ENCODE data around the gene PMS1.
"Not testable (repeated sequence)": the region's sequence is repeated elsewhere in the genome, so short reads cannot be mapped to it uniquely, and the experiment has no call there.

The PMS1 gene

DNA sequence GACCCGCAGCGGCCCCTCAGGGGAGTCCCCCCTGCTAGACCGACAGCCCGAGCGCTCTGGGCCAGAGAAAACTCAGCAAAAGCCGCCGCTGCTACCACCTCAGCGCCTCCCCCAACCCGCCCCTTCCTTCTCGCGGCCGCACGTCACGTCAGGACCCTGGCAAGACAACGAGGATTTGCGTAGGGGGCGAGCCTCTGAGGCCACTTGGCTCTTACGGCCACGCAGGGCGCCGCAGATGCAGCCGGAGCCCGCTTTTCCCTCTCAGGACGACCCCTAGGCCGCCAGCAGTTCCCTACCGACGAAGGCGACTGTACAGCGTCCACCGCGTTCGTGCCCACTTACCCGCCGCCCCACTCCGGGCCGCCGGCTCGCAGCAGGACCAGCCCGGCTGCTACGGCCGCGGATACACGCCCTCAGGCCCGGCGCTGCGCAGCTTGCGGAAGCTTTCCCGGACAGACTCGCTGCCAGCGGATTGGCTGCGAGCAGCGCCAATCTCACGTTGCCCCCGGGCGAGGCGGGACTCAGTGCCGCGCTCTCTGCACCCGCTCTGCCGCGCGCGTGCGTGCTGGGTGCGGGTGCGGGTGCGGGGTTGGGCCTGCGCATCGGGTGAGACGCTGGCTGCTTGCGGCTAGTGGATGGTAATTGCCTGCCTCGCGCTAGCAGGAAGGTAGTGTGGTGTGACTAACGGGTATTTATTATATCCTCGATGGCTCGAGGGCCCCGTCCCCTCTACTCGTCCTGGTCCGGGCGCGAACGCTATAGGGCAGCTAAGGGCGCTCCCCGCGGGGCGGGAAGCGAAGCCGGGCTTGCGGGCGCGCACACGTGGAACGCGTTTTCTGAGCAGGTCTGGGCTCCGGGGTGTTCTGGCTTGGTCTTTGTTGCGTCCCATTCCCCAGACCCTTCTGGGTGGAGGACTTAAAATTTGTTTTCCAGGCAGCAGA, at the start of gene PMS1, which contains the start of gene ORMDL1:
Gene PMS1, plus strand, starts transcription at position 524 of the 941 bp plus-strand sequence. CDS start 7,360 bp downstream, outside the sequence.
Gene ORMDL1, minus strand, starts transcription at position 413 of the 941 bp plus-strand sequence. CDS start 1,744 bp downstream, outside the sequence.
- peak; percentile 97 for DNase-seq

DNA sequence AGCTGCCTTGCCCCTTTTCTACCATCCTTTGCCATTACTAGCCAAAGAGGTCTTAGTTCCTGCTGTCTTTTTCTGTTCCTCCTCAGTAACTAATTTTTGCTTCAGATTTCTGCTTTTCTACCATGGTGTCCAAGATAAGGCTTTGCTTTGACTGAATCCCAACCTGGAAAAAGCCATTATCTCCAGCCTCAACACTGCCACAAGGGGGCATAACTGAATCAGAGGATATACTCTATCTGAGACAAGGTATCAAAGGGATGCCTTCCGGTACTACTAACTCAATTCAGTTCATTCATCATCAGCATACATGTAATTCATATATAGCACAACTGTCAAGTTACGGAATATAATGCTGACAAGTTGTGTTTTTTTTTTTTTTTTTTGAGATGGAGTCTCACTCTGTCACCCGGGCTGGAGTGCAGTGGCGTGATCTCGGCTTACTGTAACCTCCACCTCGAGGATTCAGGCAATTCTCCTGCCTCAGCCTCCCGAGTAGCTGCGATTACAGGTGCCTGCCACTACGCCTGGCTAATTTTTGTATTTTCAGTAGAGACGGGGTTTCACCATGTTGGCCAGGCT, 33.1 kb upstream of the PMS1 start:
- no peak for DNase-seq

DNA sequence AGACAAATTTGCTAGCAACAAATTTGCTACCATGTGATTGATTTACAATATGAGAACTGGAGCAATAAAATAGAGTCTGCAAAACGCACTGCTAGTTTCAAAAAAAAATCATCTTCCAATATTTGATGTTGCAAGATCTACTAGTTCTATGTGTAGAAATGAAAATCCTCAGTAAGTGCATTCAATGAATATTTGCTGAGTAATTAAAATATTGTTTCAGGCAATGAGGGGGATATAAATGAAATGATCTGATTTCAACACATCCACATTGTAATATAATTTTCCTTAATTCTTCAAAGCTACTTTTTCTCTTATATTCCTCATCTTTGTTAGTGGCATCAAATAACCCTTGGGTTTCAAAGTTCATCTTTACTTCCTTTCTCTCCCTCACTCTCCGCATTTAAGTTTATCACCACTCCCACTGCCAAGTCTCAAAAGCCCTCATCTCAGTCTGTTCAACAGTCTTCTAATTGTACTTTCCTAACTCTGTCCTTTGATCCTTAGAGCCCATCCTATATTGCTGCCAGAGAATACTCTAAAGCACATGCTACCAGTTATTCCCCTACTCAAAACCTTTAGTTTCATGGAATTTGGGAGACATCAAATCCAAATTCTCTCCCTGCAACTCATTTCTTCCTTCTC, 27.8 kb upstream of the PMS1 start:
- no peak for DNase-seq

DNA sequence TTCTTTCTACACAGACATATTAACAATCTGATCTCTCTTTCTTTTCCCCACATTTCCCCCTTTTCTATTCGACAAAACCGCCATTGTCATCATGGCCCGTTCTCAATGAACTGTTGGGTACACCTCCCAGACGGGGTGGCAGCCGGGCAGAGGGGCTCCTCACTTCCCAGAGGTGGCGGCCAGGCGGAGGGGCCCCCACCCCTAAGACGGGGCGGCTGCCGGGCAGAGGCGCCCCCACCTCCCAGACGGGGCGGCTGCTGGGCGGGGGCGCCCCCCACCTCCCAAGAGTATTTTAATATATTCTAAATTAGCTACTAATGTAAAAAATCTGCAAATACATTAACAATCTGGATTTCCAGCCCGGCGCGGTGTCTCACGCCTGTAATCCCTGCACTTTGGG, 24.1 kb upstream of the PMS1 start:
- DNase-seq = not testable (repeated sequence)

DNA sequence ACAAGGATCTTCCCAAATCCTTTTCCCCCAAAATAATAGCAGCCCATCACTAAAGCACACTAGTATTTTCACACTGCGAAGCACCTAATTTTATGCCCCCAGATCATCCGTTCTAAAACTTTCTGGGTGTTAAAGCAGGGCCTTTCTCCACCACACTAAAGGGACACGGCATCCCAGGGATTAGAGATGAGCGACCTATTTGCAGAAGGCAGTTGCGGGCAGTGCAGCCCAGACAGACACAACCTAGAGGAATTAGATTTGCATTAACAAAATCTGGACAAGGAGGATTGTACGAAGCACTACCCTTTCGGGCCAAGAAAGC, 22.1 kb upstream of the PMS1 start:
- no peak for DNase-seq

DNA sequence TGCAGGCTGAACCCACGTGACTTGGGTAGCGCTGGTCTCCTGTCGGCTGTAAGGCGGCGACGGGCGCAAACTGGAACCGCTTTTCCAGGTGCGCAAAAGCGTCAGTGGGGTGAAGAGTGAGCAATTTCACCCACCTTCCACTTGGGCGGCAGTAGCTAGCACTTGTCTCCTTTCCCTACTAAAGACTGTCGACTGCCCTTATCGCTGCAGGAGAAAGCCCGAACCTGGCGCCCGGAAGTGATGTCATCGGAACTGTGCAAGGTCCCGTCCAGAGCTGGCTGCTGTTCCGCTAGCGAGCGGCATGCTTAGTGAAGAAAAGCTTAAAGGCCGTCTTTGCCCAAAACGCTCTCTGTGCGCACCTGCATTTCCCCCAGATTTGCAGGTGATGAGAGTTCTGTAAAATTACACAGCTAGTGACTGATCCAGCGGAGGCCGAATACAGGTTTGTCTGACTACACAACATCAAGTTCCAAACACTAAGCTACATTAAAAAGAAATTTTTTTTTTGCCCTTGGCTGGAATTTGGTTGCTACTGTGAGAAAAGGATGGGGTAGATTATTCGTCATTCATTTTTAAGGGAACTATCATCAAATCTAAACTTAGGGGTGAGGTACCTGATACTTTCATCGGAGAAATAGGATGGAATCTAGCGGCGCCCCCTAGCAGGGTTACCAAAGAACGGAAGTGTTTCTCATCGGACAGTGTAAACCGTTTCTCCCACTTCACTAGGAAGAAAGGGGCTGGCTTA, 21.5 kb upstream of the PMS1 start, which contains the start of gene OSGEPL1:
Gene OSGEPL1, minus strand, starts transcription at position 242 of the 748 bp plus-strand sequence. CDS start 1,152 bp downstream, outside the sequence.
- DNase-seq = peak; percentile 99

DNA sequence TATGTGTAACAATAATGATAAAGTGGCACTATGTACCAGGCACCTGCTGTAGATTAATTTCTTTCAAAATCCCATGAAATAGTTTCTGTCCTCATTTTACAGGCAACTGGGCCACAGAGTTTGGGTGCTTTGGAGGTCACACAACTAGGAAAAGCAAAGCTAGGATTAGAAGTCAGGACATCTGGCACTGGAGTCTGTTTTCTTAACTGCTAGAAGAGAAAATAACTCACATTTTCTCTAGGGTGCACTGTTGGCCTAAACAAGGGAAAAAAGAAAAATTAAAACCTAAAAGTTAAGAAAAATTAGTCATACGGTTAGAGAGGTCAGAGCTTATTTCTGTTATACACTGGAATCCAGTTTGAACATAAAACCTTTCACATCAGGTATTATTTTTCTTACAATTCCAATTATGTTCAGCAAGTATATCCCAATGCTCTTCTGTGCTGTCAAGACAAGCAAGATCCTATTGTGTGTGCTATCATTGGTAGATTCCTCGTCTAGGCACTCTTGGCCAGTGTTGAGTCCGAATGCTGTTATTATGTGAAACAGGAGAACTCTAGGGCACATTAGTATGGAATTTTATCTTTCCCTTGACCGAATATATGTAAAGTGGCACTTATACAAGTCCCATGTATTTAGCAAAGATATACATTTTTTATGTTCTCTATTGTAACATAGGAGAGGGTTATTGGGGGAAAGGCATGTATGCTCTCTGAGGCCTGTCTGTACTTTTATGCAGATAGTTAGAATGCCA, 20.2 kb upstream of the PMS1 start:
- no peak for DNase-seq

DNA sequence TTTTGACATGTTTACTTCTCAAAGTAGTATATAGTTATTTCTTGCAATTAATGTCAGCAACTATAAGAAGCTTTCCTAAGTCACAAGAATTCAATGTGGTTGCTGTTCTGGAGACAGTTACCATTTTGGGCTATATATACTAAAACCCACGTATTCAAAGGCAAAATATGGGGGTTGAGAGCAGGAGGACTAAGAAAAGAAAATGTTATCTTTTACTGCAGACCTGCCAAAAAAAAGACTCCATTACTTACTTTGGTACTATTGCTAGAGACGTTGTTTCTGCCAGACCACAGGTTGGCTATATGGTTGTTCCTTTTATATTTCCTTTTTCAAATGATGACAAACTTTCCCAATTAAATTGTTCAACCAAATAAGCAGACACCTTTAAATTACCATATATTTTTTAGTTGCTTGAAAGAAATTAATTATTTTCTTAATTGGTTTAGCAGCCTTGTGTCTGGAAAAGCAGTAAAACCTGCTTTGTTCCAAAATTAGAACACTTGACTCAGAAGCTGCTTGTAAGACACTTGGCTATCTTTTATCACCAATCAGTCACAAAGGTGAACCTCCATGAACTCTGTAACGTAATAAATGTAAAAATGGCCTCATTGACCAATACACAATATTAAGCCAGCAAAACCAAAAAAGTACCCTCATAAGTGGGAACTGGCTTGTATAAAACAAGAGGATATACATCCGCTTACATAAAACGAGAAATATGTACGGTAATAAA, 13.5 kb upstream of the PMS1 start:
- no peak for DNase-seq

DNA sequence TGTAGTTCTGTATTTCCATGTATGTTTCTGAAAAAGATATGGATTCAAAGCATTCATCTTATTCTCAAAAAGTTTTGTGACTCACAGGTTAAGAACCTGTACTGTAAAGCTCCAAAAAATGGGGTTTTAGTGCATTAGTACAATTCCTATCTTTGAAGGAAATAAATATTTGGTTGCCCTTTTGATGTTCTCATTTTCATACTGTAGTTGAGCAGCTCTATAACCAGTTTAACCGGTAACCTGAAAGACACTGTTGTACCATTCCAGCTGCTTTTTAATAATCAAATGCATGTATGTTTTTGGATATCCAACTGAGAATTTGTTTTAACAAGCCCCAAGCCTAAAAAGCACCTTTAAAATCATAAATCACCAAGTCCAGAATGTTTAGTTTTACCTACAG, 12.0 kb upstream of the PMS1 start:
- no peak for DNase-seq

DNA sequence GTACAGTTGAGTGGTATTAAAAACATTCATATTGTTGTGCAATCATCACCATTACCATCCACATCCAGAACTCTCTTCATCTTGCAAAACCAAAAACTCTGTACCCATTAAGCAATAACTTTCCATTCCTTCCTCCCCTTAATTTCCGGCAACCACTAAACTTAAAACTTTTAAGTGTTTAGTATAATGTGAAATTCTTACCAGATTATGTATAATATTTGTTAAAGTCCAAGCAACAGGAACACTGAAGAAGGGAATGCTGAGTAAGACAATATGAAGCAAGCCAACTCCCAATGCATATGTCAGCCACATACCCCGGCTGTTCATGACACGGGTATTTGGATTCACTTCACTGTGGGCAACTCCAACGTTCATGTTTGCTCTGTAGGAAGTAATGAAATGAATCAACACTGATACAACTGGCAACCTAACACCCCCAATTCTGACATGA, 2.0 kb upstream of the PMS1 start:
- DNase-seq = no peak

DNA sequence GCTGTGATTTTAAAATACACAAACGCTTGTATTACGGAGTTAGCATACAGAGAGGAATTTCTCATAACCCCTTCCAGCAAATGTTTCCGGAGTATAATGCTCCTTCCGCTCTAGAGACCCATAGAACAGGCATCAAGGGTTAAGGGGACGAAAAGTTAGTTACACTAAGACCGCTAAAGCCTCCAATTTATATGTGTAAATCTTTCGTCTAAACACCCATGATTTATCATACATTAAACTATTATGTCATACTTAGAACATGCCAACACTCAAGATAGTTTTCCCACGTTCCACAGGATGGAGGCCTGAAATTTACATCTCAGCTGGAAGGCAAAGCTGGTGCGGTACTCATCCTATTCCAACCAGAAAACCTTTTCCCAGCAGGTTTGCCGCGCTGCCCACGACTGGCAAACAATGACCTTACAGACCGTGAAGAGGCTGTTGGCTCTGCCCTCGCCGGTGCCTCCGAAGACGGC, 761 bp upstream of the PMS1 start:
- peak; percentile 69 for DNase-seq

DNA sequence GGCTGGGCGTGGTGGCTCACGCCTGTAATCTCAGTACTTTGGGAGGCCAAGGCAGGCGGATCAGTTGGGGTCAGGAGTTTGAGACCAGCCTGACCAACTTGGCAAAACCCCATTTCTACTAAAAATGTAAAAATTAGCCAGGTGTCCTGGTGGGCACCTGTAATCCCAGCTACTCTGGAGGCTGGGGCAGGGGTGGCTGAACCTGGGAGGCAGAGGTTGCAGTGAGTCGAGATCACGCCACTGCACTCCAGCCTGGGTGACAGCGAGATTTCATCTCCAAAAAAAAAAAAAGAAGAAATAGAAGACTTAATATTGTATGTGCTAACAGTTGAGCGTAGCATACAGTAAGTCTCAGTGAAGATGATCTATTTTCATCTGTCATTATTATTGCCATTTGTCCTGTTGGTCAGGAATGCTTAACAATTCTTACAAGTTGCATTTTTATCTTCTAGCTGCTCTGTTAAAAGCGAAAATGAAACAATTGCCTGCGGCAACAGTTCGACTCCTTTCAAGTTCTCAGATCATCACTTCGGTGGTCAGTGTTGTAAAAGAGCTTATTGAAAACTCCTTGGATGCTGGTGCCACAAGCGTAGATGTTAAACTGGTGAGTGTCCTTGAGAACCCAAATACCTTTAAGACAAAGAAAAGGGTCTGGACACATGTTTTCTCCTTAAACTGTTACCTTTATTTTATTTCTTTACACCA, 7.2 kb downstream of the PMS1 start:
- no peak for DNase-seq

DNA sequence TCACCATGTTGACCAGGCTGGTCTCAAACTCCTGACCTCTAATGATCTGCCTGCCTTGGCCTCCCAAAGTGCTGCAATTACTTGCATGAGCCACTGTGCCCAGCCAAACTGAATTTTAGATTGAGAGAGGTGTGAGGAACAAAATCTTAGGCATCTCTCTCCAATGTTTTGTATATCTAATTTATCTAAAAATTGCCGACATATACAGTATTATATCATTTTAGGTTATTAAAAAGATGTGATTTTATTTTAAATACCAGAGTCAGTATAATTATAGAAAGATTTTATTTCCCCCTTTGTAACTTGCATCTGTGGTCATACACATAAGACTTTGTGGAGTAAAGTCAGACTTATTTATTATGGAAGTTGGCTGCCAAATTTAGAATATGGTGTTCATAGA, 10.1 kb downstream of the PMS1 start:
- DNase-seq = no peak

DNA sequence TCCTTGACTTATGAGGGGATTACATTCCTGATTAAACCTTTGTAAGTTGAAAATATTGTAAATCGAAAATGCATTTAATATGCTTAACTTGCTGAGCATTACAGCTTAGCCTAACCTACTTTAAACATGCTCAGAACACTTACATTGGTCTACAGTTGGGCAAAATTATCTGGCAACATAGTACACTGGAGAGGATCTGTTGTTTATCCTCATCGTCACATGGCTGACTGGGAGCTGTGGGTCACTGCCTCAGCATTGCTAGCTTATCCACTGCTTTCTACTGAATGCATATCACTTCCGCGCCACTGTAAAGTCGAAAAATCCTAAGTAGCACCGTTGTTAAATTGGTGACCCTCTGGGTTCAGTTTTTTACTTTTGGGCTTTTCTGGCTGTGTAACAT, 13.7 kb downstream of the PMS1 start:
- DNase-seq = no peak

DNA sequence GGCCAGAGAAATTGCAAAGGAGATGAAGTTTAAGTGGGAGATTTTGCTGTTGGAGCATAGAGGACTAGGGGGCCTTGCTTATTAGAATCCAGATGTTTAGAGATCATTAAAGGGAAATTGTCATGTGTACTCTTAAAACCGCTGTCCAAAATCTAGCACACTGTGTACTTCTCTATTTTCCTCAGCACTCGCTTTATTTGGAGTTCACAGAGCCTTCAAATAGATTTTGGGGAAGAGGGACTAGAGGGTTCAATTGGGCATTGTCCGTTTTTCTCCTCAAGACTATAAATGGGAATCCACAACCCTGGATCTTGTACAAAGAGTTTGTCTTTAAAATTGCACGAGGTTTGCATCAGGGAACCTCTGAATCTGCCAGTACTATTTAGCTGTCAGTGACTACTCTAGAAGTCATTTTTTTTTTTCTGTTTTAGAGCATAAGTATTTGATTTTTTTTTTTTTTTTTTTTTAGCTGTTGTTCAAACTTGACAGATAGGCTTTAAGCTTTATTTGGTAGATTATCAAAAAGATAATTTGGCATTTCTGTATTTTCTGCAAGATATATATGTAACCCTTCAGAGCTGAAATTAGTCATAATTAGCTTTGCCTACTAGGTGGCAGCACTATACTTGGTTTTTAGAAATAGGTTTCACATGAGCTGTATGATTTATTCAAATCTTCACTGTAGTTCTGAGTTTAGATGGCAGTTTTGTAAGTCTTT, 14.2 kb downstream of the PMS1 start:
- DNase-seq = peak; percentile 11

DNA sequence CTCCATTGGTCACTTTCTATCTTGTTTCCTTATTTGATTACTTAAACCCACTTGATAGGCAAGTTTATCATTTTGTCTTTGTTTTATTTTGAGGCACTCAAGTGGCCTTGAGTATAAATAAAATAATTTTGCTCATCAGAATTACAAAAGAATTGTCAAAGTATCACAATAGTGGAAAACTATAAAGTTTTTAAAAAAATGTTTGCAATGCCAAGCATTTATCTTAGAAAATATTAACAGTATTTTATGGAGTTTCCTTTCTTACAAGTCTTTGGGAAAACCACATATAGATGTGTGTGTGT, 14.7 kb downstream of the PMS1 start:
- no peak for DNase-seq

DNA sequence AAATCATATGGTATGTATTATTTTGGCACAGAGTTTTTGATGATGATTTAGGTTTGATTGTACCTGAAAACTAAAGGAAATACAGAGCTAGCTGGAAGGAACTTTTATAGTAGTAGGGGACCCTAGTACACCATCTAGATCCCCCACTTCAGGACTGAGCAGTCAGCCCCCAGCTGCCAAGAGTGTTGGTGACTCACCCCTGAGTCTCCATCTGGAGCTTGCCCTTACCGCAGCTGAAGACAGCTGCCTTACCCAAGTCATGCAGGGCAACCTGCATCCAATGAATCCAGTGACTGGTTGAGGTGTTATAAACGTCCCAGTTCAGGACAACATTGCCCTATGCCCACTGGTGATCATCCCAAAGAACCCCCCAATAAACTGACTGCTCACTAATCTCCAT, 15.3 kb downstream of the PMS1 start:
- DNase-seq = no peak

DNA sequence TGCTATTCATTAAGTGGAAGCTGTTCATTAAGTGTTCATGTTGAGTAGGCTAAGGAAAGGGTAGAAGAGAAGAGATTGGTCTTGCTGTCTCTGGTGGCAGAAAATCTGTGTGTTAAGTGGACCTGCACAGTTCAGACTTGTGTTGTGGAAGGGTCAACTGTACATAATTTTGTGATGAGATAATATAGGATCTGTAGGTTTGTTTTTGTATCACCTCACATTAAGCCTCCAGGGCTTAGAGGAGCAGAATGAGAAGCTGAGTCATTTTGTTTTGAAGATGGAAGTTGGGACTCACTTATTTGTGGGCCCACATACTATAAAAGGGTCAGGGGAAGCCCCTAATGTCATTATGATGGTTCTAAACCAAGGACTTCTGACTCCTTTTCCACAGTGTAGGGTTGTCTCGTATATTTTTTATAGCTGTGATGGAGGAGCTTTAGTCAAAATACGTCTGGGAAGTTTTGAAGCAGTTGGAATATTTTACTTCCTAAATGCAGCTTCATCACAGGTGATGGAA, 18.2 kb downstream of the PMS1 start:
- no peak for DNase-seq

DNA sequence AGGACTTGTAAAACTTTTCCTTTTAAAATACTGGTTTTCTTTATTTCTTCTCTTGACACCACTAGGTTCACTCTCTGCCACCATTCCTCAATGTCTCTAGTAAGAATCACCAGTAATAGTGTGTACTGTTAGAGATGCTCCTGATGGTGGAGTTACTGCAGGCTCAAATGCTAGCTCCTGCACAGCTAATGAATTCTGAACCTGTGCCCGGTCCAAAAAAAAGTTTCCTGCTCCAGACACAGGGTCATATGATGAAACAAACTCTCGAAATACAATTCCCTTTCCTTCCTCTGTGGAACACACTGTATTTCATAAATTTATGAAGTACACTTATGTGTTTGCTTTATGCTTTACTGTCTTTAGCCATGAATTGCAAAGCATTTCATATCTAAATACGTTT, 19.2 kb downstream of the PMS1 start:
- no peak for DNase-seq

Data from NCI-H2227 treated with DMSO at 0.1 percent for 48 hours (cell line).